Measurements from ENCODE around the gene PRR5.

DNA sequence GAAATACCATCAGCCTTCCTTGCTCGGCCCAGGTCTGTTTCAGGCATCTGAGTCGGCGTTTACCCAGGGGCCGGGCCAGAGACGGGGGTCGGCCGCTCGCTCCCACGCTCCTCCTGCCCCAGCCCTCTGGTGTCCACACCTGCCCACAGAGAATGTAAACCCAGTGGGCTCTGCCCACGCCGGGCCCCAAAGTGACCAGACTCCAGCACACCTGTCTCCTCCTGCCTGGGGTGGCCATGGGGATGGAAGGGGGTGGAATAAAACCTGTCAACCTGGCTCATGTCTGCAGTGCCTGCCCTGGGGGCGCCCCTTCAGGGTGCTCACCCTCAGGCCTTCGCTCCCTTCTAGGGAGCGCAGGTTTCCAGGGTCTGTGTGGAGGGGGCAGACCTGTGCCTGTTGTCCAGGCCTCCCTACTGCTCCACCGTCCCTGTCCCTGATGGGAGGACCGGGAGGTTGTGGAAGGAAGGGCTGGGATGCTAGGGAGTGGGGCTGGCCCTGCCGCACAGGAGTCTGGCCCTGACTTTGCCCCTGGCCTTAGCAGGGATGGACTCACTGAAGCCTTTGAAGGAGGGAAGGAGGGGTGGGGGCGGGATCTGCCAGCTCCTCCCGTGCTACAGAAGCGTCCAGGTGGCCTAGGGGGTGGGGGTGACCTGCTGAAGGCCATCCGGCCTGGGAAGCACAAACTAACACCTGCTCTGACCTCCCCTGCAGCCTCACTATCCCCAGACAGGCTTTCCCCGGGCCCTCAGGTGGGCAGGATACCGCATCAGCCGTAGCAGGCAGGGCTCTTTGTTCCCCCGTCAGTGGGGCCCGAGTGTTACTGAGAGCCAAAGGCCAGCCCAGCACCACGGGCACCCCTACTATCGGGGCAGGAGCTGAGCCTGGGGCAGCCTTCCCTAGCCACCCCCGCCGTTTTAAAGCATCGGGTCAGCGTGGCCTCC, 35.7 kb downstream of the PRR5 start:
- TF ChIP-seq, protein P1, sequence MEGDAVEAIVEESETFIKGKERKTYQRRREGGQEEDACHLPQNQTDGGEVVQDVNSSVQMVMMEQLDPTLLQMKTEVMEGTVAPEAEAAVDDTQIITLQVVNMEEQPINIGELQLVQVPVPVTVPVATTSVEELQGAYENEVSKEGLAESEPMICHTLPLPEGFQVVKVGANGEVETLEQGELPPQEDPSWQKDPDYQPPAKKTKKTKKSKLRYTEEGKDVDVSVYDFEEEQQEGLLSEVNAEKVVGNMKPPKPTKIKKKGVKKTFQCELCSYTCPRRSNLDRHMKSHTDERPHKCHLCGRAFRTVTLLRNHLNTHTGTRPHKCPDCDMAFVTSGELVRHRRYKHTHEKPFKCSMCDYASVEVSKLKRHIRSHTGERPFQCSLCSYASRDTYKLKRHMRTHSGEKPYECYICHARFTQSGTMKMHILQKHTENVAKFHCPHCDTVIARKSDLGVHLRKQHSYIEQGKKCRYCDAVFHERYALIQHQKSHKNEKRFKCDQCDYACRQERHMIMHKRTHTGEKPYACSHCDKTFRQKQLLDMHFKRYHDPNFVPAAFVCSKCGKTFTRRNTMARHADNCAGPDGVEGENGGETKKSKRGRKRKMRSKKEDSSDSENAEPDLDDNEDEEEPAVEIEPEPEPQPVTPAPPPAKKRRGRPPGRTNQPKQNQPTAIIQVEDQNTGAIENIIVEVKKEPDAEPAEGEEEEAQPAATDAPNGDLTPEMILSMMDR (IDR thresholded peaks at IDR 0.05) = no peak
- no peak for TF ChIP-seq POLR2A (IDR thresholded peaks at IDR 0.05)

Measured in body of pancreas (tissue), 4 donors.